ENCODE results near the gene BANP. TPM values are rescaled to one million over a fixed set of nuclear protein-coding genes. Genes with fewer than 3 reads are reported as not detected.
"Not testable (repeated sequence)": the region's sequence is repeated elsewhere in the genome, so short reads cannot be mapped to it uniquely, and the experiment has no call there.

Gene BANP
- total and polyA plus RNA-seq, 2 of the 8 experiments (the other 6 are each of a cell fraction or from before 2014, with no cell fraction given), result 25.8 to 39.8 TPM

GRCh38 chr16:87905521-87905920 lies 45.7 kb upstream of the BANP start:
- CTCF ChIA-PET (ENCODE audit: partially characterized antibody), result interaction anchor here (0.7 to 5.4 kb wide), 18 partner anchors 9 to 714 kb away, joined by 3 to 44 read pairs (median 5); no protein-coding TSS in a partner anchor
- not testable (repeated sequence) for DNase-seq (ENCODE audit: low read depth in 1 of 2, low spot score in 2 of 2)

More at GRCh38 chr16:87905521-87905920, 45.7 kb upstream of the BANP start:
- H3K4ac ChIP-seq (replicated peaks; ENCODE audit: insufficient read length, low read depth, low read length); H3K9ac ChIP-seq (replicated peaks in 1 of 4; ENCODE audit: extremely low read depth in 1 of 4, low read depth in 3 of 4, low read length in 3 of 4); H3K4me2 ChIP-seq (ENCODE audit: insufficient read depth in 1 of 2, low read depth in 2 of 2, low read length in 2 of 2); H3K4me3 ChIP-seq (ENCODE audit: extremely low read depth in 1 of 4, insufficient read depth in 2 of 4, low read depth in 3 of 4, low read length in 4 of 4); H3K18ac ChIP-seq (ENCODE audit: extremely low read depth, low read length); H3K14ac ChIP-seq (ENCODE audit: insufficient read length); H2BK20ac ChIP-seq (ENCODE audit: low read length); H4K5ac ChIP-seq (ENCODE audit: insufficient read length, low read depth, low read length); H3K27me3 ChIP-seq (replicated peaks in 1 of 4; ENCODE audit: control insufficient read depth in 3 of 4, extremely low read depth in 1 of 4, insufficient read depth in 3 of 4, low read length in 3 of 4); H2BK5ac ChIP-seq (ENCODE audit: low read depth, low read length); H3K23me2 ChIP-seq (ENCODE audit: low read depth, low read length); H3K56ac ChIP-seq (replicated peaks; ENCODE audit: insufficient read length, low read depth, low read length); H3K79me1 ChIP-seq (ENCODE audit: low read depth, low read length); H2BK15ac ChIP-seq (ENCODE audit: low read length); FAIRE-seq; H3K23ac ChIP-seq (ENCODE audit: insufficient read length); H4K91ac ChIP-seq (replicated peaks; ENCODE audit: insufficient read length, low read length); H3K9me3 ChIP-seq (ENCODE audit: insufficient read depth in 2 of 2, low read depth in 1 of 2, low read length in 1 of 2); H2BK12ac ChIP-seq (ENCODE audit: low read depth, low read length); H2AK5ac ChIP-seq (ENCODE audit: low read depth, low read length); H3K36me3 ChIP-seq (ENCODE audit: control insufficient read depth in 2 of 4, insufficient read depth in 4 of 4, low read length in 3 of 4); H3K27ac ChIP-seq (ENCODE audit: low read depth, low read length); H2BK120ac ChIP-seq (replicated peaks; ENCODE audit: low read depth, low read length); H2AFZ ChIP-seq (ENCODE audit: low read length); H3K4me1 ChIP-seq (replicated peaks in 1 of 4; ENCODE audit: control insufficient read depth in 3 of 4, insufficient read depth in 4 of 4, low read length in 3 of 4); H3K79me2 ChIP-seq (ENCODE audit: control insufficient read depth in 1 of 2, insufficient read depth in 2 of 2, low read length in 2 of 2); H4K20me1 ChIP-seq (replicated peaks in 1 of 2; ENCODE audit: control insufficient read depth in 1 of 2, insufficient read depth in 2 of 2, low read length in 2 of 2); H4K8ac ChIP-seq (ENCODE audit: extremely low read depth, insufficient read depth, low read length): not testable (repeated sequence)
- POLR2A ChIA-PET (ENCODE audit: partially characterized antibody), result interaction anchor here (0.6 to 2.0 kb wide), 4 partner anchors 37 to 96 kb away, joined by 3 to 7 read pairs (median 3); partner anchors contain the start of gene SLC7A5
- WGBS, 2 experiments (ENCODE audit: extremely low coverage in 1 of 2, insufficient coverage in 1 of 2, insufficient read length in 1 of 2, insufficient replicate concordance in 2 of 2, low coverage in 1 of 2, low lambda C conversion rate in 2 of 2, missing lambda C conversion rate in 1 of 2), result 92% methylated on average over 7 of the region's 7 CpGs; no CpG with 5 or more reads in 1 of the 2 experiments
